Left lung (tissue), 10 donors: ENCODE data around the gene AUTS2. TPM values are rescaled to one million over a fixed set of nuclear protein-coding genes. Genes with fewer than 3 reads are reported as not detected.

ENCODE experiments used
- ATAC-seq: fragments of 200-7000 bp; cut with Tn5 transposase; one replicate; pipeline ENCODE4 v1.9.1; 2020; ENCODE audit warnings: moderate library complexity
- DNase-seq, 4 donors: peaks; one replicate each; pipeline ENCODE4 v3.0.0-alpha.2; 2013 to 2020
- H3K27ac ChIP-seq, 2 donors: fragments of 200-600 bp; sonication (generic) in 1 of 2; one replicate each; pipeline versions ENCODE4 v1.5.0 to v1.8.0; 2020 to 2021
- H3K27me3 ChIP-seq, 2 donors: fragments of 200-600 bp; sonication (generic) in 1 of 2; one replicate each; pipeline versions ENCODE4 v1.5.0 to v1.8.0; 2020 to 2021
- H3K36me3 ChIP-seq, 2 donors: fragments of 200-600 bp; sonication (generic) in 1 of 2; one replicate each; pipeline versions ENCODE4 v1.5.0 to v1.8.0; 2020 to 2021
- H3K4me1 ChIP-seq, 2 donors: fragments of 200-600 bp; one replicate each; pipeline ENCODE4 v1.8.0; 2021
- H3K4me3 ChIP-seq, 2 donors: fragments of 200-600 bp; sonication (generic) in 1 of 2; one replicate each; pipeline versions ENCODE4 v1.5.0 to v1.8.0; 2020 to 2021; ENCODE audit warnings: mild to moderate bottlenecking in 1 of 2
- H3K9me3 ChIP-seq, 2 donors: fragments of 200-600 bp; sonication (generic) in 1 of 2; one replicate each; pipeline versions ENCODE4 v1.5.0 to v1.8.0; 2020 to 2021
- intact Hi-C, 2 donors: fragments of 100-400 bp; cut with DNase I; formaldehyde crosslinking; loops; one replicate each; pipeline versions ENCODE4 v1.11.2 to v1.14.2; 2022
- polyA plus RNA-seq, 6 donors: library from polyadenylated mRNA; unstranded; fragments of 120-200 nt; gene quantifications; one replicate each; pipeline ENCODE4 v1.2.1, GENCODE V29; 2013; ENCODE audit not compliant: insufficient read length in 6 of 6
- total RNA-seq, 2 donors: library from RNA; stranded (reverse); fragmentation: NEBNext Ultra II Directional; extraction: Animal tissue kit (Norgen Biotek cat#: 25700); gene quantifications; one replicate each; pipeline ENCODE4 v1.2.1, GENCODE V29; 2021
- TF ChIP-seq, protein P1 (sequence below), 2 donors: fragments of 200-600 bp; sonication (generic) in 1 of 2; IDR thresholded peaks; one replicate each; pipeline versions ENCODE4 v1.5.0 to v1.8.0; 2021; ENCODE audit warnings: antibody characterized with exemption in 2 of 2
- donor health status: DM: no; HTN: yes; CAD: no.
- donor health status: DM: no; HTN: no; CAD: no.

AUTS2 gene
- total and polyA plus RNA-seq, 8 donors, result 40.4 to 119 (median 103) TPM

- Histone ChIP-seq H3K36me3 (no peaks in the 10 kb centered on the region), H3K27me3 (no peaks in the 10 kb centered on the region), H3K27ac (no peak overlapping the region), H3K4me1 (no peaks in the 10 kb centered on the region), H3K4me3 (no peak overlapping the region), H3K9me3 (no peaks in the 10 kb centered on the region)
- TF ChIP-seq, protein P1, sequence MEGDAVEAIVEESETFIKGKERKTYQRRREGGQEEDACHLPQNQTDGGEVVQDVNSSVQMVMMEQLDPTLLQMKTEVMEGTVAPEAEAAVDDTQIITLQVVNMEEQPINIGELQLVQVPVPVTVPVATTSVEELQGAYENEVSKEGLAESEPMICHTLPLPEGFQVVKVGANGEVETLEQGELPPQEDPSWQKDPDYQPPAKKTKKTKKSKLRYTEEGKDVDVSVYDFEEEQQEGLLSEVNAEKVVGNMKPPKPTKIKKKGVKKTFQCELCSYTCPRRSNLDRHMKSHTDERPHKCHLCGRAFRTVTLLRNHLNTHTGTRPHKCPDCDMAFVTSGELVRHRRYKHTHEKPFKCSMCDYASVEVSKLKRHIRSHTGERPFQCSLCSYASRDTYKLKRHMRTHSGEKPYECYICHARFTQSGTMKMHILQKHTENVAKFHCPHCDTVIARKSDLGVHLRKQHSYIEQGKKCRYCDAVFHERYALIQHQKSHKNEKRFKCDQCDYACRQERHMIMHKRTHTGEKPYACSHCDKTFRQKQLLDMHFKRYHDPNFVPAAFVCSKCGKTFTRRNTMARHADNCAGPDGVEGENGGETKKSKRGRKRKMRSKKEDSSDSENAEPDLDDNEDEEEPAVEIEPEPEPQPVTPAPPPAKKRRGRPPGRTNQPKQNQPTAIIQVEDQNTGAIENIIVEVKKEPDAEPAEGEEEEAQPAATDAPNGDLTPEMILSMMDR (IDR thresholded peaks at IDR 0.05), result no peak
- DNase-seq (no peak), ATAC-seq (no peak)
- intact Hi-C loops, result no loop called here
Observed at GRCh38 chr7:69883399-69883891, 285.2 kb downstream of the AUTS2 start.

- no peak overlapping the region for H3K4me3 ChIP-seq
- no peaks in the 10 kb centered on the region for H3K36me3 ChIP-seq
- DNase-seq, result no peak
- TF ChIP-seq, protein P1 (IDR thresholded peaks at IDR 0.05), result no peak
- H3K27ac ChIP-seq, result no peak overlapping the region
- H3K4me1 ChIP-seq, result no peaks in the 10 kb centered on the region
- no peak for ATAC-seq
- no peaks in the 10 kb centered on the region for H3K9me3 ChIP-seq
- intact Hi-C loops, result no loop called here
- H3K27me3 ChIP-seq, result no peaks in the 10 kb centered on the region
Observed at GRCh38 chr7:69885431-69885830, 287.2 kb downstream of the AUTS2 start.

DNA sequence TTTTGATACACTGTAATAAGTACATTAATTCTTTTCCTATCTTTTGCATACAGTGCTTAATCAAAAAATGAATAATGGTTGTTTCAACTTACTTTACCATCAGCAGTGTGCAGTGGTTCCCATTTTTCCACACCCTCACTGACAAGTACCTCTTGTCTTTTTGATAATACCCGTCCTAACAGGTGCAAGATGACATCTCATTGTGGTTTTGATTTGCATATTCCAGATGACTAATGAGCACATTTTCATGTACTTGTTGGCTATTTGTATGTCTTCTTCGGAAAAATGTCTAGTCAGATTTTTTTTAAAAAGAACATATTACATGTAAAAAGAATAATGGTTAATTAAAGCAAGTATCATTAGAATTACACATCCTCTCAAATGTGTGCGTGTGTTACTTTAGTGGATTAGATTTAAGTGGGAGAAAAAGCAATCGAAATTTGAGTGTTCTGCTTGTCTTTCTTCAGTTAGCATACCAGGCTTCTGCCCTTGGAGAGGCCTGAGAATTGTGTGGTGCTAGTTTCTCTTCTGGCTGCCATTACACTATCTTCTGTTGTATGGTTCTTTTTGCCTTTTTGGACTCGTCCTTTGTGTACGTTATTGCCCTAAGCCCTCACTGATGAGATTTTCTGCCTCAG lies 291.2 kb downstream of the AUTS2 start:
- Histone ChIP-seq H3K27me3 (no peaks in the 10 kb centered on the region), H3K9me3 (no peaks in the 10 kb centered on the region), H3K4me1 (no peaks in the 10 kb centered on the region), H3K4me3 (no peak overlapping the region), H3K27ac (no peak overlapping the region), H3K36me3 (no peaks in the 10 kb centered on the region)
- no peak for ATAC-seq
- no peak for DNase-seq
- TF ChIP-seq, protein P1 (IDR thresholded peaks at IDR 0.05), result no peak
- intact Hi-C loops, result no loop called here

- intact Hi-C loops, result no loop called here
- no peak for ATAC-seq
Observed at GRCh38 chr7:69889976-69890351, 291.7 kb downstream of the AUTS2 start.

DNA sequence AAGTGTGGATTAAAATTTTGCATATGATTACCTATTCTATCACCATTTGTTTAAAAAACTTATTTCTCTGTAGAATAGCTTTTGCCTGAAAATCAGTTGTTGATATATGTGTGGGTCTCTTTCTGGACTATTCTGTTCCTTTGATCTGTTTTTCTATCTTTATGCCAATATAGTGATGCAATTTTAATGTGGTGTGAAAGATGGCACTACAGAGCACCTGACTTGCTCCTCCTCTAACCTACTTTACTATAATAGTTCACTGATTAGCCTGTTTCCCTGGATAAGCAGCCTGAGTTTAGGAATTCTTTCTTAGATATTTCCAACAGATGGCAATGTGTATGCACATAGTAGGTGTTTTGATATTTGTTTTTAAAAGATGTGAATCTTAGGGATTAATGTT lies 294.5 kb downstream of the AUTS2 start:
- ATAC-seq (no peak), DNase-seq (no peak)
- Histone ChIP-seq H3K36me3 (no peaks in the 10 kb centered on the region), H3K4me1 (no peaks in the 10 kb centered on the region), H3K27ac (no peak overlapping the region), H3K9me3 (no peaks in the 10 kb centered on the region), H3K27me3 (no peaks in the 10 kb centered on the region), H3K4me3 (no peak overlapping the region)
- TF ChIP-seq, protein P1 (IDR thresholded peaks at IDR 0.05), result no peak
- intact Hi-C loops, result no loop called here

More at GRCh38 chr7:69889976-69890351, 291.7 kb downstream of the AUTS2 start:
- Histone ChIP-seq H3K27me3 (no peaks in the 10 kb centered on the region), H3K36me3 (no peaks in the 10 kb centered on the region), H3K4me3 (no peak overlapping the region), H3K4me1 (no peaks in the 10 kb centered on the region), H3K9me3 (no peaks in the 10 kb centered on the region), H3K27ac (no peak overlapping the region)
- TF ChIP-seq, protein P1 (IDR thresholded peaks at IDR 0.05), result no peak
- no peak for DNase-seq
